ENCODE measurements around the gene DCAKD. TPM values are rescaled to one million over a fixed set of nuclear protein-coding genes. Genes with fewer than 3 reads are reported as not detected.

Gene DCAKD
- total RNA-seq, 3 donors from 2014 or later: 17.3 to 21.1 (median 19.1) TPM

DNA sequence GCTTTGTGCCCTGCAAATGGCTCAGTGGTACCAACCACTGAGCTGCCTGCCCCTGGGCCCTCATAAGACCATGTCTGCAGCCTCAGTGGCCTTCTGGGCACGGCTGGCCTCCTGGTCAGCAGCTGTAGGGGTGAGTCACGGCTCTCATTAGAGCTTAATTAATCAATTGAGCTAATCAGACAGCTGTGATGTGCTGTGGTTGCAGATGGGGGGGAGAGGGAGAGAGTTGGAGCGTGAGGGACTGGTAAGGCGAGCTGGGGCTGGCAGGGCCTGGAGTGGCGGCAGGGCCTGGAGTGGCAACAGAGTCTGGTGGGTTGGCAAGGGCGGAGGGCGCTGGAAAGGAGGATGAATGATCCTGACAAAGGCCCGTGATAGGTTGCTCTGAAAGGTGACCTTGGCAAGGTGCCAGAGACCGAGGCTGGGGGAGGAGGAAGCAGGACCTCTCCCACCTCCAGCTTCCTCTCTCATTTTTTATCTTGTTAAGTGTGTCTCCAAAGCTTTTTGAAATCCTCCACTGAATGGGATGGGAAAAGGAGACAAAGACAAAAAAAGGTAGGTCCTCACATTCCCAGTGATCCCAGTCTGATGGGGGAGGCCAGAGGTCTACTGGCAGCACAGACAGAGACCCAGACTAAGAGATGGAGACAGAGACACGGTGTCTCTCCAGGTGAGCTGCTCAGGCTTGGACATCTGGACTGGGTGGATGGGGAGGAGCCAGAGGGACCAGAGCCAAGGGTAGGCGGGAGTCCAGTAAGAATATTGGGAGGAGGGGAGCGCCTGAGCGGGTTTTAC lies 41.6 kb downstream of the DCAKD start:
- peaks cover 17% of the 10 kb centered on the region for H3K27me3 Mint-ChIP-seq (ENCODE audit: low read depth)
- H3K4me3 Mint-ChIP-seq: no peak overlapping the region
- ATAC-seq (no peak), DNase-seq (no peak)
- no peaks in the 10 kb centered on the region for H3K9me3 Mint-ChIP-seq
- H3K4me1 Mint-ChIP-seq (ENCODE audit: low read depth): no peaks in the 10 kb centered on the region
- H3K36me3 Mint-ChIP-seq (ENCODE audit: insufficient read depth): no peaks in the 10 kb centered on the region

DNA sequence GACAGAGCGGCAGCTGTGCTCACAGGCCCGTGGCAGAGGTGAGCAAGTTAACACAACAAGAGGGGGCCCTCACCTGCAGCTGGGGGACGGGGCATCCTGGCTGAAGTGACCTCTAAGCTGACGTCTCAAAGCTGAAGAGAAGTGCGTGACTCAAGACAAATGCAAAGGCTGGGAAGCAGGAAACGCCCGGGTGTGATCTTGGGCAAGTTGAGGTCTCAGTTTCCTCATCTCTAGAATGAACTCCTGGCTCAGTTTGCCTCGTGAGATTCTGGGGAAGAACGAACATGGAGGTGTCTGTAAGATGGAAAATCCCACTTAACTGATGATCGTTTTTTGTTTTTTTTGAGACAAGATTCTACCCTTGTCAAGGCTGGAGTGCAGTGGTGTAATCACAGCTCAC lies 43.2 kb downstream of the DCAKD start:
- DNase-seq: no peak
- Mint-ChIP-seq H3K4me1 (ENCODE audit: low read depth) (no peaks in the 10 kb centered on the region), H3K36me3 (ENCODE audit: insufficient read depth) (no peaks in the 10 kb centered on the region), H3K4me3 (no peak overlapping the region), H3K9me3 (no peaks in the 10 kb centered on the region), H3K27me3 (ENCODE audit: low read depth) (peaks cover 17% of the 10 kb centered on the region)
- no peak for ATAC-seq

GRCh38 chr17:45006927-45007461 lies 44.4 kb downstream of the DCAKD start:
- Mint-ChIP-seq H3K36me3 (ENCODE audit: insufficient read depth) (no peaks in the 10 kb centered on the region), H3K4me3 (no peak overlapping the region), H3K9me3 (no peaks in the 10 kb centered on the region), H3K4me1 (ENCODE audit: low read depth) (no peaks in the 10 kb centered on the region), H3K27me3 (ENCODE audit: low read depth) (peaks cover 17% of the 10 kb centered on the region)
- DNase-seq: no peak
- ATAC-seq: no peak

- Mint-ChIP-seq H3K4me1 (ENCODE audit: low read depth) (no peaks in the 10 kb centered on the region), H3K27me3 (ENCODE audit: low read depth) (peaks cover 18% of the 10 kb centered on the region), H3K9me3 (no peaks in the 10 kb centered on the region), H3K4me3 (no peak overlapping the region), H3K36me3 (ENCODE audit: insufficient read depth) (no peaks in the 10 kb centered on the region)
- DNase-seq: no peak
- no peak for ATAC-seq
Measured at GRCh38 chr17:45005700-45006099, 45.7 kb downstream of the DCAKD start.

DNA sequence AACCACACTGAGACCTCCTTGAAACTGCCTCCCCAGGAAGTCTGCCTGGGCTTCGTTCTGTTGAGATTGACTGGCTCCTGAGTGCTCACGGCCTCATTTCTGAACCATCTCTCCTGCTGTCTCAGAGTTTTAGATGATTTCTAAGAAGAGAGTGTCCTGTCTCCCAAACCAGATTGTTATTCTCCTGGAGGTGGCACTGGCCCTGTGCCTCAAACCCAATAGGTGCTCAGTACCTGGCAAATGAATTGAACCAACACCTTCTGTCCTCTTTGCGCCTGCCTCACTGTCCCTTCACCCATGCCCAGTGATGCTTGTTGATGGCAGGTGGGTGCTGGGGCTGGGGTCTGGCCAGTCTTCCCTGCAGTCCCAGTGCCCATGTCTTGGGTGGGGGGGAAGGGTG lies 47.0 kb downstream of the DCAKD start:
- peaks cover 2% of the 10 kb centered on the region for H3K36me3 Mint-ChIP-seq (ENCODE audit: insufficient read depth)
- no peaks in the 10 kb centered on the region for H3K4me1 Mint-ChIP-seq (ENCODE audit: low read depth)
- H3K27me3 Mint-ChIP-seq (ENCODE audit: low read depth): peaks cover 18% of the 10 kb centered on the region

GRCh38 chr17:45003877-45004276 lies 47.6 kb downstream of the DCAKD start:
- H3K4me1 Mint-ChIP-seq (ENCODE audit: low read depth): no peaks in the 10 kb centered on the region
- peaks cover 2% of the 10 kb centered on the region for H3K36me3 Mint-ChIP-seq (ENCODE audit: insufficient read depth)
- no peak for ATAC-seq
- no peak overlapping the region for H3K4me3 Mint-ChIP-seq
- peaks cover 18% of the 10 kb centered on the region for H3K27me3 Mint-ChIP-seq (ENCODE audit: low read depth)
- peaks cover 9% of the 10 kb centered on the region for H3K9me3 Mint-ChIP-seq
- DNase-seq: no peak

More for the DNA sequence above, 47.0 kb downstream of the DCAKD start:
- DNase-seq (no peak), ATAC-seq (no peak)
- H3K4me3 Mint-ChIP-seq: no peak overlapping the region
- peaks cover 5% of the 10 kb centered on the region for H3K9me3 Mint-ChIP-seq

- ATAC-seq: no peak
- peaks cover 20% of the 10 kb centered on the region for H3K27me3 Mint-ChIP-seq (ENCODE audit: low read depth)
Measured at GRCh38 chr17:45001310-45001709, 50.1 kb downstream of the DCAKD start.

GRCh38 chr17:44999433-44999832 lies 52.0 kb downstream of the DCAKD start:
- no peak for ATAC-seq
- peaks cover 20% of the 10 kb centered on the region for H3K27me3 Mint-ChIP-seq (ENCODE audit: low read depth)
- no peaks in the 10 kb centered on the region for H3K4me1 Mint-ChIP-seq (ENCODE audit: low read depth)
- H3K9me3 Mint-ChIP-seq: peaks cover 9% of the 10 kb centered on the region
- H3K36me3 Mint-ChIP-seq (ENCODE audit: insufficient read depth): peaks cover 2% of the 10 kb centered on the region
- H3K4me3 Mint-ChIP-seq: no peak overlapping the region
- no peak for DNase-seq

More at GRCh38 chr17:45001310-45001709, 50.1 kb downstream of the DCAKD start:
- no peak for DNase-seq
- no peak overlapping the region for H3K4me3 Mint-ChIP-seq
- H3K36me3 Mint-ChIP-seq (ENCODE audit: insufficient read depth): peaks cover 2% of the 10 kb centered on the region
- H3K9me3 Mint-ChIP-seq: peaks cover 9% of the 10 kb centered on the region
- H3K4me1 Mint-ChIP-seq (ENCODE audit: low read depth): no peaks in the 10 kb centered on the region

DNA sequence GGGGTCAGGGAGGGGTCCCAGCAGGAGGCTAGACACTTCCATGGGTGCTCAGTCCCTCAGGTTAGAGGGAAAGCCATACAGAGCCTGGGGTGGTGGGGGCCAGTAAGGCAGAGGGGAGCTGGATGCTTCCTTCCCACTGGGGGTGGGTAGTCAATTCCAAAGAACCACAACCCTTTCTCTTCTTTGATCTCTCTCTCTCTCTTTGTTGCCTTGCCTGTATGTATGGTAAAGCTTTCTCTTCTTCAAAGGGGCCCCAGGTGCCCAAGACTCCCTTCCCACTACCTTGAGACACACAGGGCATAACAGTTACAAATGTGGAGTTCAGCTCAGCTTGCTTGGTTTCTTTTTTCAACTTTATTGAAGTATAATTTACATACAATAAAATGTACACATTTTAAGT lies 52.8 kb downstream of the DCAKD start:
- Mint-ChIP-seq H3K4me1 (ENCODE audit: low read depth) (no peaks in the 10 kb centered on the region), H3K4me3 (no peak overlapping the region), H3K9me3 (peaks cover 9% of the 10 kb centered on the region), H3K36me3 (ENCODE audit: insufficient read depth) (peaks cover 2% of the 10 kb centered on the region), H3K27me3 (ENCODE audit: low read depth) (peaks cover 25% of the 10 kb centered on the region)
- no peak for DNase-seq
- ATAC-seq: no peak

DNA sequence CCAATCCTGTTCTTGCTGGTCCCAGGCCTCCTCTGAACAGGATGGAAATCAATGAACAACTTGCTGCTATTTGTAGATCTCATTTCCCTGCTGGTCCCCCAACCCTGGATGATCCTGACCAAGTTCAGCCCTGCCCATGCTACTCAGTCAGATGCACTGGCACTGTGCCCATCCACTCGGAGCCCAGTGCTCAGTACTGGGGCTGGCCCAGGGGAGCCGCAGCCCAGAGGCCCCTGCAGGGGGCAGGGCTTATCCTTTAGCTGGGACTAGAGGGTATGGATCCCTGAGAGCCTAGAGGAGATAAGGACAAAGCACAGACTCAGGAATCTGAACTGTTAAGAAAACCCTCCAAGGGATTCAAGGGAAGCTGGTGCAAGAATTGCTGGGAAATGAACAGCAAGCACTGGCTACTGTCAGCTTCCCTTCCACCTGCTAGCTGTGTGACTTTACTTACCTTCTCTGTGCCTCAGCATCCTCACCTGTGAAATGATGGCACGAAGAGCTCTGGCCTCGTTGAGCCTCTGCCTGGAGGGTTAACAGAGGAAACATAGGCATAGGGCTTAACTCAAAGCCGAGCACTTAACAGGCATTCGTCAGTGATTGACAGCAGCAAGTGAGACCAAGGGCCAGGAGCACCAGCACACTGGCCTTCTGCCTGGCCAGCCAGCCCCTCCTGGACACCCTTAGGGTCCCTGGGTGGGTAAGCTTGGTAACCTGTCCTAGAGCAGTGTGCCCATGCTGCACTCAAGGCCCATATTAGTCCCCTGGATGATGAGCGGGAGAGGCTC lies 53.5 kb downstream of the DCAKD start:
- ATAC-seq (no peak), DNase-seq (no peak)
- peaks cover 2% of the 10 kb centered on the region for H3K36me3 Mint-ChIP-seq (ENCODE audit: insufficient read depth)
- no peaks in the 10 kb centered on the region for H3K4me1 Mint-ChIP-seq (ENCODE audit: low read depth)
- H3K4me3 Mint-ChIP-seq: no peak overlapping the region
- peaks cover 26% of the 10 kb centered on the region for H3K27me3 Mint-ChIP-seq (ENCODE audit: low read depth)
- peaks cover 9% of the 10 kb centered on the region for H3K9me3 Mint-ChIP-seq

- no peak for DNase-seq
- no peak for ATAC-seq
- H3K27me3 Mint-ChIP-seq (ENCODE audit: low read depth): peaks cover 30% of the 10 kb centered on the region
- H3K4me3 Mint-ChIP-seq: no peak overlapping the region
- H3K4me1 Mint-ChIP-seq (ENCODE audit: low read depth): no peaks in the 10 kb centered on the region
- peaks cover 2% of the 10 kb centered on the region for H3K36me3 Mint-ChIP-seq (ENCODE audit: insufficient read depth)
- H3K9me3 Mint-ChIP-seq: peaks cover 9% of the 10 kb centered on the region
Measured at GRCh38 chr17:44996304-44996703, 55.1 kb downstream of the DCAKD start.

DNA sequence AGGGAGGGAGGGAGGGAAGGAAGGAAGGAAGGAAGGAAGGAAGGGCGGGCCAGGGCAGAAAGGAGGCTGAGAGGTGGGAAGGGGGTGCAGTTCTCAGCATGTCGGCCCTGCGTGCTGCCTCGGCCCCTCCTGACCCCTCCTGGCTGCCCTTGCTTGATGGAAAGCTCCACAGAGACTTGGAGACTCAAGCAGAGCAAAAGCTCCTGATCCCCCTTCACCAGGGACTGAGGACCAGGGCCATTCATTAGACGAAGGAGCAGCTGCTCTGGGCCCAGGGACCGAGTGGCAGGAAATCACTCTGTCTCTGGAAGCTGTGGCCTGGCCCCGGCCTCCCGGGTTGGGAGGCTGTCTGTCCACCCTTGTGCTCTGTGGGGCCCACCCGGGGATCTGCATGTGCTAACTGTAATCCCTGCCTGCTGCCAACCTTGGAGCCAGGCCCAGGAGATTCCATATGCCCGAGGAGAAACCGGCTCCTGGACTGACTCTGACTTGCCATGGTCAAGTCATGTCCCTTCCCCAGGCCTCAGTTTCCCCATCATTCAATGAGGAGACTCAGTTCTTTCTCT lies 55.9 kb downstream of the DCAKD start:
- Mint-ChIP-seq H3K36me3 (ENCODE audit: insufficient read depth) (peaks cover 2% of the 10 kb centered on the region), H3K4me3 (no peak overlapping the region), H3K9me3 (peaks cover 9% of the 10 kb centered on the region), H3K27me3 (ENCODE audit: low read depth) (peaks cover 30% of the 10 kb centered on the region), H3K4me1 (ENCODE audit: low read depth) (no peaks in the 10 kb centered on the region)
- ATAC-seq: no peak
- DNase-seq: no peak

- Mint-ChIP-seq H3K9me3 (no peaks in the 10 kb centered on the region), H3K4me3 (no peak overlapping the region), H3K36me3 (ENCODE audit: insufficient read depth) (no peaks in the 10 kb centered on the region), H3K4me1 (ENCODE audit: low read depth) (peaks cover 3% of the 10 kb centered on the region), H3K27me3 (ENCODE audit: low read depth) (peaks cover 49% of the 10 kb centered on the region)
- no peak for DNase-seq
- no peak for ATAC-seq
Measured at GRCh38 chr17:44992242-44992939, 59.0 kb downstream of the DCAKD start.

DNA sequence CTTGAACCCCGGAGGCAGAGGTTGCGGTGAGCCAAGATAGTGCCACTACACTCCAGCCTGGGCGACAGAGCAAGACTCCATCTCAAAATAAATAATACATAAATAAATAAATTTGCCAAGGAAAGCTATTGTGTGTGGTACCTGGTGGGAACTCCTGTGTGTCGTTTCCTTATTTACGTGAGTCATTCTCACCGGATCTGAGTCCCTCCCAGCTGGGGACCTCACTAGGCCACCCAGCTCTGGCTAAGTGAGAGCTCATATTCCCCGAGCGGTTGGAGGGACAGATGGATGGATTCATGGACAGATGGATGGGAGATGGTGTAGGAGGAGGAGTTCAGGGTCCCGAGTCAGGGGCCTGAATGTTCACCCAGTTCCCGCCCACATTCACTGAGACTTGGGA lies 60.4 kb downstream of the DCAKD start:
- ATAC-seq (no peak), DNase-seq (no peak)
- peaks cover 5% of the 10 kb centered on the region for H3K4me1 Mint-ChIP-seq (ENCODE audit: low read depth)
- H3K4me3 Mint-ChIP-seq: no peak overlapping the region
- no peaks in the 10 kb centered on the region for H3K36me3 Mint-ChIP-seq (ENCODE audit: insufficient read depth)
- no peaks in the 10 kb centered on the region for H3K9me3 Mint-ChIP-seq
- peaks cover 51% of the 10 kb centered on the region for H3K27me3 Mint-ChIP-seq (ENCODE audit: low read depth)

Data from activated T-cell treated with anti-CD3 and anti-CD28 coated beads, Interleukin-2, amount 50 U/mL, for 4 hours (primary cell).